ENCODE data around the gene UBE2Z.

- TF ChIP-seq CTCF (conservative IDR thresholded peaks at IDR 0.05; ENCODE audit: low read depth, low read length) (no peak), EZH2 (IDR thresholded peaks at IDR 0.05; ENCODE audit: borderline replicate concordance, low read depth, low read length, poor library complexity, severe bottlenecking) (no peak)
These were observed 36.5 kb downstream of the UBE2Z start, which contains the start of gene SNF8 for GRCh38 chr17:48944515-48945260.
